HG03175 (cell line): ENCODE results near the gene CD274.
"Not testable (repeated sequence)": the region's sequence is repeated elsewhere in the genome, so short reads cannot be mapped to it uniquely, and the experiment has no call there.

Source experiments
- ATAC-seq: cut with Tn5 transposase; IDR thresholded peaks from one replicate; pipeline ENCODE4 v1.9.1; 2021; ENCODE audit warnings: mild to moderate bottlenecking, moderate library complexity; ENCODE audit not compliant: unreplicated experiment

Gene CD274

GRCh38 chr9:5450359-5451091 lies at the start of gene CD274:
Gene CD274 (plus strand): TSS chr9:5450542. CDS start chr9:5456114, 5,572 bp downstream.
- ATAC-seq, result peak; percentile 67

GRCh38 chr9:5402217-5402616 lies 48.1 kb upstream of the CD274 start:
- ATAC-seq, result no peak

GRCh38 chr9:5408596-5408995 lies 41.7 kb upstream of the CD274 start:
- ATAC-seq, result no peak

GRCh38 chr9:5416953-5417352 lies 33.4 kb upstream of the CD274 start:
- no peak for ATAC-seq

GRCh38 chr9:5418481-5418880 lies 31.9 kb upstream of the CD274 start:
- no peak for ATAC-seq

- no peak for ATAC-seq
Observed at GRCh38 chr9:5419987-5420386, 30.4 kb upstream of the CD274 start.

GRCh38 chr9:5421163-5421562 lies 29.2 kb upstream of the CD274 start:
- no peak for ATAC-seq

- ATAC-seq, result no peak
Observed at GRCh38 chr9:5422276-5422675, 28.1 kb upstream of the CD274 start.

GRCh38 chr9:5425006-5425628 lies 25.2 kb upstream of the CD274 start:
- no peak for ATAC-seq

- no peak for ATAC-seq
Observed at GRCh38 chr9:5427005-5427404, 23.3 kb upstream of the CD274 start.

GRCh38 chr9:5428172-5428571 lies 22.2 kb upstream of the CD274 start:
- no peak for ATAC-seq

GRCh38 chr9:5428794-5429528 lies 21.4 kb upstream of the CD274 start:
- ATAC-seq, result no peak

GRCh38 chr9:5429873-5430564 lies 20.3 kb upstream of the CD274 start:
- no peak for ATAC-seq

GRCh38 chr9:5430912-5431311 lies 19.4 kb upstream of the CD274 start:
- no peak for ATAC-seq

GRCh38 chr9:5432890-5433289 lies 17.5 kb upstream of the CD274 start:
- not testable (repeated sequence) for ATAC-seq

GRCh38 chr9:5433328-5433727 lies 17.0 kb upstream of the CD274 start:
- not testable (repeated sequence) for ATAC-seq

GRCh38 chr9:5433841-5434810 lies 16.2 kb upstream of the CD274 start:
- ATAC-seq, result not testable (repeated sequence)

- no peak for ATAC-seq
Observed at GRCh38 chr9:5435912-5436311, 14.4 kb upstream of the CD274 start.

GRCh38 chr9:5436441-5436840 lies 13.9 kb upstream of the CD274 start:
- no peak for ATAC-seq
